M059J (cell line): Measurements from ENCODE around the gene KLF17. TPM values are rescaled to one million over a fixed set of nuclear protein-coding genes. Genes with fewer than 3 reads are reported as not detected.
A peak's percentile ranks its signal among the peaks of the same experiment; 100 is the strongest.

Source experiments
- DNase-seq: peaks from one replicate; pipeline ENCODE4 v3.0.0-alpha.2; 2012; ENCODE audit warnings: low read depth
- total RNA-seq: library from RNA; depleted of rRNA; stranded (reverse); fragments of >200 nt; shearing (Covaris generic); gene quantifications from 2 replicates; pipeline ENCODE4 v1.2.3, GENCODE V29; 2014; rRNA removed

Gene KLF17
- 0.37 and 0.64 TPM in 2 replicates for total RNA-seq

DNA sequence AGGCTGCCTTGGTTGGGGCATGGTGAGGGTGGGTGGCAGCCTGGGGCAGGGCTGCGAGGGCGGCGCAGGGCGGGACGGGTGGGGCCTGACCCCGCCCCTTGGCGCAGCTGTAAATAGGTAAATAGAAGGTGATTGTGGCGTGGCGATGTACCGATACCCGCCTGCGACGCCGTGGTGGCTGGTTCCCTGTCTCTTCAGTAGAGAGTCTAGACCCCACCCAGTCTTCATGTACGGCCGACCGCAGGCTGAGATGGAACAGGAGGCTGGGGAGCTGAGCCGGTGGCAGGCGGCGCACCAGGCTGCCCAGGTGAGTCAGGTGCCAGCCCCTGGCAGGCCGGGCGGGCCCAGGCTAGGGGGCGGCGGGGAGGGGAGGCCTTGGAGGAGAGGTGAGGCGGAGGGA lies at the start of gene KLF17:
Gene KLF17, plus strand, starts transcription at position 140 of the 400 bp plus-strand sequence. Its CDS starts 87 bp downstream, at position 227.
- no peak for DNase-seq

DNA sequence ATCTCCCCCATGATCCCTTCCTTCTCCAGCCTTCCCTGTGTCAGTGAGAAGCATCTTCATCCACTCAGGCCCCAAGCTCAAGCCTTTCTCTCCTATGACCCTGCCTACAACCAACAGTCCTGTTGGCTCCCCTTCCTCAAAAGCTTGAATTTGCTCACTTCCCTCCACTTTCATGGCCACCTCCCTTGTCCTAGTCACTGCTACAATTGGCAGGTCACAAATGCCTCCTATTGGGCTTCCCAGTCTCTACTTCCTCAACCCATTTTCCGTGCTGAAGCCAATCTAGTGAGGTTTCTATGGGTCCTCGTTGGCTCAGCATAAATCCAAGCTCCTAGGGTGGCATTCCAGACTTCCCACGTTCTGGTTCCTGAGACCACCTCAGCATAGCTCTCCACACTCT lies 47.2 kb upstream of the KLF17 start:
- no peak for DNase-seq

GRCh38 chr1:44072204-44072603 lies 46.4 kb upstream of the KLF17 start:
- peak; percentile 88 for DNase-seq

DNA sequence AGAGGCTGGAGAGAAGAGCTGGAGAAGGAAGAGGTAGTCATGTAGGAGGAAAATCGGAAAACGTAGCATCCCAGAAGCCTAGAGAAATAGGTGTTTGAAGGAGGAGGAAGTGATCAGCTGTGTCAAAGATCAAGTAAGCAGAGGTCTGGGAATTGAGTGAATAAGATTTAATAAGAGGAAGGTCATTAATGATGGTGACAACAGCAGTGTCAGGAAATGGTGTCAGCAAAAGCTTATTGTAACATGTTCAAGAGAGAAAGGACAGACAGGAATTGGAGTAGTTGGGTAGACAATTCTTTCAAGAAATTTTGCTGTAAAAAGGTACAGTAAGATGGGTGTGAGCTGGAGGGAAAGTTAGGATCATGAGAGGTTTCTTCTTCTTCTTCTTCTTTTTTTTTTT lies 45.8 kb upstream of the KLF17 start:
- no peak for DNase-seq

DNA sequence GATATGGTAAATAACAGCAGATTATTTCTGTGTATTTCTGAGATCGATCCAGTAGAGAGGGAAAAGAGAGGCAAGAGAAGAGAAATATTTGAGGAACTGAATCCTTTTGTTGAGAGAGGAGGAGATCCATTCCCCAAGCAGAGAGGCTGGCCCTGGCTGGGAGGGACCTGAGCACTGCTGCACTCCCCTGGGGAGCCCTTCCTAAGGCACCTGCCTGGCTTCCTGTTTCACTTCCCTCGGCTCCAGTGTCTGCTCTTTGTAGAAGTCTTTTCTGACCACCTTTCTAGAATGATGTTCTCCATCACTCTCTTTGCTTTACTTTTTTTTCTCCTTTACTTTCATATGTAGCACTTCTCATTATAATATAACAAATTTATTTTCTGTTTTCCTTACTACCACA lies 45.1 kb upstream of the KLF17 start:
- DNase-seq = no peak

DNA sequence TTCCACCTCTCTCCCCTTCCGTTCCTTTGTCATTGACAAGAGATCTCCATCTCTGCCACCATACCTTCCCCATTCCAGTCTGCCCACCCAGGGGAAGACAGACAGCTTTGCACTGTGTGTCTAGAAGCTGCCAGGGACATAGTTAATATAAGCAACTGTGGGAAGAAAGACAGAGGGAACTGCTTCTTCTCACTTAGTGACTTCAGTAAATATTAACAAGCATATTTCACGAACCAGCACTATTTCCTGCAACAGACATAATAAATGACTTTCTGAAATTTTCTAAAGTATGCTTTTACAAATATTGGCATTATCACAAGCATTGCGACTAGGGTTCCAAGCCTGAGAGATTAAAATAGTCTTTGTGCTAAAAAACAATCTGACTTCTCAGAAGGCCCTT lies 44.2 kb upstream of the KLF17 start:
- no peak for DNase-seq

DNA sequence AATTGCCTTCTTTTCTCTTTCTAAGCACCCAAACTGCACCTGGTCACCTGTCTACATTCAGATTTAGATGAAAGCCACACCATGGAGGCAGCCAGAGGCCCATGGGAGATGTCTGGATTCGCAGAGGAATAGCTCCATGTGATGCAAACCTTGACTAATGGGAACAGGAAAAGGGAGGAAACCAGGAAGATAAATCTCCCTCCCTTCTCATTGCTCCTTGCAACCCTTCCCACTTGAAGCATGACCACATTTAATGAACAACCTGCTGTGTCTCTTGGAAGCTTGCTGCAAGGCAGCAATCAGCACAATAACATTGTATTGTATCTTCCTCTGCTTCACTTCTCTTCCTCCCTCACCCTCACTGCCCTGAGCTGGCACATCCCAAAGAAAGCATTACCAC lies 42.6 kb upstream of the KLF17 start:
- peak; percentile 30 for DNase-seq

DNA sequence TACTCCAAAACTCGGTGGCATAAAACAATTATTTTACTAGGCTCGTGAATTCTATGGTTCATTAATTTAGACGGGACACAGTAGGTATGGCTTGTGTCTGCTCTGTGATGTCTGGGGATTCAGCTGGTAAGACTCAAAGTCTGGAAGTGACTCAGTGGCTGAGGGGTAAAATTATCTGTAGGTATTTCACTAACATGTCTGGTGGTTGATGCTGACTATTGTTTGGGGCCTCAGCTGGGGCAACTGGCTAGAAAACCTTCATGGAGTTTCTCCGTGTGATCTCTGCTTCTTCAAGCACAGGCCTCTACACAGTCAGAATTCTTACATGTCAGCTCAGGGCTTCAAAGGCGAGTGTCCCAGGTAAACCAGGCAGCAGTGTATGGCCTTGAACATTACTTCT lies 41.2 kb upstream of the KLF17 start:
- DNase-seq = no peak

GRCh38 chr1:44078104-44078503 lies 40.5 kb upstream of the KLF17 start:
- DNase-seq = no peak

GRCh38 chr1:44079566-44079965 lies 39.1 kb upstream of the KLF17 start:
- DNase-seq = no peak

DNA sequence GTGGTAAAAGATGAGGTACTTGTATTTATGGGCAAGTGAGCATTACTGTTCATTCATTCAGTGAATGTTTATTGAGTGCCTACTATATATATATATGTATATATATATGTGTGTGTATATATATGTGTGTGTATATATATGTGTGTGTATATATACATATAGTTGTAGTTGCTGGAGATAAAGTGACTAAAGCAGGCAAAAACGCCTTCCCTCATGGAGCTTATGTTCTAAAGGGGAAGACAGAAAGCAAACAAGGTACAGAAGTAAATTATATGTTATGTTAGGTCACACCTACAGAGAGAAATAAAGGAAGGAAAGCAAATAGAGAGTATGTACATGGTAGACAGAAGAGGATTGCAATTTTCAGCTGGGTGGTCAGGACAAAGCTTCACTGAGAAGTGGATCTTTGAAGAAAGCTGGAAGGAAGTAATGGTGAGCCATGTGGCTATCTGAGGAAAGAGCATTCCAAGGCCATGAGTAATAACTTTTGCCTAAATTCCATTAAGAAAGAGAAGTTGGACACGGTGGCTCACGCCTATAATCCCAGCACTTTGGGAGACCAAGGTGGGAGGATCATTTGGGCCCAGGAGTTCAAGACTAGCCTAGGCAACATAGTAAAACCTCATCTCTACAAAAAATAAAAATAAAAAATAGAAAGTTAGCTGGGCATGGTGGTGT lies 33.5 kb upstream of the KLF17 start:
- DNase-seq = peak; percentile 89

- no peak for DNase-seq
Measured at GRCh38 chr1:44086692-44087474, 31.7 kb upstream of the KLF17 start.

DNA sequence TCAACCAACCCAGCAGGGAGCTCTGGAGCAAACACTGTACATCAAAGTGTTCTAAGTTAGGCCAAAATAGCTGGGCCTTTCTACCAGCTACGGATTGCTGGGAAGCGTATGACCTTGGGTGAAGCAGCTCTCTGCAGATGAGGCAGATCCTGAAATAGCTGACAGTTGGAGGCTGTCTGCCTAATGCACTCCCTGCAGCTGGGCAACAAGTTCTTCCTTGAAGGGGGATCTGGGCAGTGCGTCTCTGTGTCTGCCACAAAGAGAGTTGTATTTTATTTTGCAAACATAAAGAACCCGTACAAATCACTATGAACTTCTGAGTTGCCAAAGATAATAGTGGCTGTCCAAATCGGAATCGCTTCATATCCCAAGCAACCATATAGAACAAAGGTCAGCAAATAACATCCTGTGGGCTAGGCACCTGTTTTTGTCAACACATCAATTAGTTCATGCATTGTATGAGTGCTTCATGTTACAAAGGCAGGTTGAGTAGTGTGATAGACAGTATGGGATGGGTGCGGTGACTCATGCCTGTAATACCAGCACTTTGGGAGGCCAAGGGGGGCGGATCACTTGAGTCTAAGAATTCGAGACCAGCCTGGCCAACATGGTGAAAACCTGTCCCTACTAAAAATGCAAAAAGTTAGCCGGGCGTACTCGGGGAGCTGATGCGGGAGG lies 29.1 kb upstream of the KLF17 start:
- peak; percentile 48 for DNase-seq

- DNase-seq = no peak
Measured at GRCh38 chr1:44090429-44091252, 28.0 kb upstream of the KLF17 start.

DNA sequence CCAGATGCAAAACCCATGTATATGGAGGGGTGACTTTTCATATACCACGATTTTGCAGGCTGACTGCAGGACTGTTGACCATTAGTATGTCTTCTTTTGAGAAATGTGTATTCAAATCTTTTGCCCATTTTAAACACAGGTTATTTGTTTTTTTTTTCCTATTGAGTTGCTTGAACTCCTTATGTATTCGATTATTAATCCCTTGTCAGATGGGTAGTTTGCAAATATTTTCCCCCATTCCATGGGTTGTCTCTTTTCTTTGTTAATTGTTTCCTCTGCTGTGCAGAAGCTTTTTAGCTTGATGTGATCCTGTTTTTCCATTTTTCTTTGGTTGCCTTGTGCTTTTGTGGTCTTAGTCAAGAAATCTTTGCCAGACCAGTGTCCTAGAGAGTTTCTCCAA lies 24.6 kb upstream of the KLF17 start:
- DNase-seq = no peak

GRCh38 chr1:44100183-44100868 lies 18.3 kb upstream of the KLF17 start:
- no peak for DNase-seq

- no peak for DNase-seq
Measured at GRCh38 chr1:44101328-44101727, 17.3 kb upstream of the KLF17 start.

GRCh38 chr1:44103270-44104131 lies 15.1 kb upstream of the KLF17 start:
- DNase-seq = no peak

DNA sequence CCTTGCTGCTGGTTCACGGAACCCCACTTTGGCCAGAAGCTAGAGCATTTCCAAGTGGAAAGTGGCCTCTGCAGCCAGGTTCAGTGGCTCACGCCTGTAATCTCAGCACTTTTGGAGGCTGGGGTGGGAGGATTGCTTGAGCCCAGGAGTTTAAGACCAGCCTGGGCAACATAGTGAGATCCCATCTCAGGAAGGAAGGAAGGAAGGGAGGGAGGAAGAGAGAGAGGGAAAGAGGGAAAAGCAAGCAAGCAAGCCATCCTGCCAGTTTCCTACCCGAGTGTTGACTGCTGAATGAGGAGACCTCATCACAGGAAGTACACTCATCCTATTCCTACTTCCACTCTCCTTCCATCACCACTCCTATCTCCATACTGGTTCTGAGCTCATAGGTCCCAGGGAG lies 12.8 kb upstream of the KLF17 start:
- no peak for DNase-seq

- peak; percentile 58 for DNase-seq
Measured at GRCh38 chr1:44108241-44108640, 10.4 kb upstream of the KLF17 start.
